AG09309 (cell line): ENCODE results near the gene DIP2C.

Experiments used
- DNase-seq: peaks from one replicate; pipeline ENCODE4 v3.0.0-alpha.2; 2010; ENCODE audit warnings: low read depth
- H3K4me3 ChIP-seq: 2 replicates; pipeline ENCODE4 v1.5.1; 2011; ENCODE audit warnings: mild to moderate bottlenecking, low read depth, low read length, moderate library complexity; ENCODE audit not compliant: control insufficient read depth
- CTCF ChIP-seq: IDR thresholded peaks from 2 replicates; pipeline ENCODE4 v1.5.1; 2011; ENCODE audit warnings: mild to moderate bottlenecking, low read depth, low read length, inconsistent platforms; ENCODE audit not compliant: insufficient read depth, control insufficient read depth; ENCODE audit errors: missing control alignments

DIP2C gene

GRCh38 chr10:557792-558328 lies 131.6 kb downstream of the DIP2C start:
- DNase-seq: no peak
- no peak for TF ChIP-seq CTCF
- no peak overlapping the region for H3K4me3 ChIP-seq

GRCh38 chr10:556971-557637 lies 132.4 kb downstream of the DIP2C start:
- H3K4me3 ChIP-seq: no peak overlapping the region
- no peak for DNase-seq
- TF ChIP-seq CTCF: no peak

GRCh38 chr10:555682-556350 lies 133.7 kb downstream of the DIP2C start:
- TF ChIP-seq CTCF: no peak
- no peak overlapping the region for H3K4me3 ChIP-seq
- DNase-seq: no peak

- TF ChIP-seq CTCF: no peak
- no peak for DNase-seq
- no peak overlapping the region for H3K4me3 ChIP-seq
These were observed 134.2 kb downstream of the DIP2C start for GRCh38 chr10:555281-555680.

- DNase-seq: no peak
These were observed 135.2 kb downstream of the DIP2C start for GRCh38 chr10:554182-554848.

More at GRCh38 chr10:554182-554848, 135.2 kb downstream of the DIP2C start:
- no peak overlapping the region for H3K4me3 ChIP-seq
- no peak for TF ChIP-seq CTCF
